ENCODE results near the gene EIF1AY. TPM values are rescaled to one million over a fixed set of nuclear protein-coding genes. Genes with fewer than 3 reads are reported as not detected.

Gene EIF1AY
- polyA plus RNA-seq, 2 of the 4 experiments (the other 2 are of a cell fraction): 56.0 to 59.4 TPM

DNA sequence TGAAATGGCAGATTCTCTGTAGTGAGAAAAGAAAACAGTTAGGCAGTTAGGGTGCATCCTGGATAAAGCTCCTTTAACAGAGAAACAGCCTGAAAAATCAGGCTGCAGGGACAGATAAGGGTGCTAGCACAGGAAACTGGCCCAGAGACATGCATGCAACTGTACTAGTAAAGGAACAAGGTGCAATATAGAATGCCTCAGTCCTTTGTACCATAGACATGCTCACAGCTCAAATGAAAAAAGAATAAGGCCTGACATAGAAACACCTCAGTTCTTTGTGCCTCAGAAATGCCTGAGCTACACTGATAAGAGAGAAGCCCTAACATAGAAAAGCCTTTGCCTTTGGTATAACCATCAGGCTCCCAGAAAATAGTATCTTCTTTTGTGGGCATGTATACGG, 37.4 kb upstream of the EIF1AY start:
- no peak for TF ChIP-seq HOXB5 (CRISPR knock-in tag; IDR thresholded peaks at IDR 0.05)
- TF ChIP-seq, protein P1, sequence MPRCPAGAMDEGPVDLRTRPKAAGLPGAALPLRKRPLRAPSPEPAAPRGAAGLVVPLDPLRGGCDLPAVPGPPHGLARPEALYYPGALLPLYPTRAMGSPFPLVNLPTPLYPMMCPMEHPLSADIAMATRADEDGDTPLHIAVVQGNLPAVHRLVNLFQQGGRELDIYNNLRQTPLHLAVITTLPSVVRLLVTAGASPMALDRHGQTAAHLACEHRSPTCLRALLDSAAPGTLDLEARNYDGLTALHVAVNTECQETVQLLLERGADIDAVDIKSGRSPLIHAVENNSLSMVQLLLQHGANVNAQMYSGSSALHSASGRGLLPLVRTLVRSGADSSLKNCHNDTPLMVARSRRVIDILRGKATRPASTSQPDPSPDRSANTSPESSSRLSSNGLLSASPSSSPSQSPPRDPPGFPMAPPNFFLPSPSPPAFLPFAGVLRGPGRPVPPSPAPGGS (IDR thresholded peaks at IDR 0.05): no peak
- TF ChIP-seq ZFP36 (IDR thresholded peaks at IDR 0.05; ENCODE audit: borderline replicate concordance, partially characterized antibody): no peak
- no peak for TF ChIP-seq RARB (CRISPR knock-in tag; IDR thresholded peaks at IDR 0.05)
- no peak for TF ChIP-seq RNF2 (IDR thresholded peaks at IDR 0.05; ENCODE audit: borderline replicate concordance, low read depth)
- no peak for TF ChIP-seq FOSL2 (IDR thresholded peaks at IDR 0.05)
- TF ChIP-seq FOSL2 (CRISPR knock-in tag; IDR thresholded peaks at IDR 0.05): no peak
- no peak for TF ChIP-seq JUN (IDR thresholded peaks at IDR 0.05)
- TF ChIP-seq, protein P2, sequence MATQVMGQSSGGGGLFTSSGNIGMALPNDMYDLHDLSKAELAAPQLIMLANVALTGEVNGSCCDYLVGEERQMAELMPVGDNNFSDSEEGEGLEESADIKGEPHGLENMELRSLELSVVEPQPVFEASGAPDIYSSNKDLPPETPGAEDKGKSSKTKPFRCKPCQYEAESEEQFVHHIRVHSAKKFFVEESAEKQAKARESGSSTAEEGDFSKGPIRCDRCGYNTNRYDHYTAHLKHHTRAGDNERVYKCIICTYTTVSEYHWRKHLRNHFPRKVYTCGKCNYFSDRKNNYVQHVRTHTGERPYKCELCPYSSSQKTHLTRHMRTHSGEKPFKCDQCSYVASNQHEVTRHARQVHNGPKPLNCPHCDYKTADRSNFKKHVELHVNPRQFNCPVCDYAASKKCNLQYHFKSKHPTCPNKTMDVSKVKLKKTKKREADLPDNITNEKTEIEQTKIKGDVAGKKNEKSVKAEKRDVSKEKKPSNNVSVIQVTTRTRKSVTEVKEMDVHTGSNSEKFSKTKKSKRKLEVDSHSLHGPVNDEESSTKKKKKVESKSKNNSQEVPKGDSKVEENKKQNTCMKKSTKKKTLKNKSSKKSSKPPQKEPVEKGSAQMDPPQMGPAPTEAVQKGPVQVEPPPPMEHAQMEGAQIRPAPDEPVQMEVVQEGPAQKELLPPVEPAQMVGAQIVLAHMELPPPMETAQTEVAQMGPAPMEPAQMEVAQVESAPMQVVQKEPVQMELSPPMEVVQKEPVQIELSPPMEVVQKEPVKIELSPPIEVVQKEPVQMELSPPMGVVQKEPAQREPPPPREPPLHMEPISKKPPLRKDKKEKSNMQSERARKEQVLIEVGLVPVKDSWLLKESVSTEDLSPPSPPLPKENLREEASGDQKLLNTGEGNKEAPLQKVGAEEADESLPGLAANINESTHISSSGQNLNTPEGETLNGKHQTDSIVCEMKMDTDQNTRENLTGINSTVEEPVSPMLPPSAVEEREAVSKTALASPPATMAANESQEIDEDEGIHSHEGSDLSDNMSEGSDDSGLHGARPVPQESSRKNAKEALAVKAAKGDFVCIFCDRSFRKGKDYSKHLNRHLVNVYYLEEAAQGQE (IDR thresholded peaks at IDR 0.05): no peak
- TF ChIP-seq, protein P3, sequence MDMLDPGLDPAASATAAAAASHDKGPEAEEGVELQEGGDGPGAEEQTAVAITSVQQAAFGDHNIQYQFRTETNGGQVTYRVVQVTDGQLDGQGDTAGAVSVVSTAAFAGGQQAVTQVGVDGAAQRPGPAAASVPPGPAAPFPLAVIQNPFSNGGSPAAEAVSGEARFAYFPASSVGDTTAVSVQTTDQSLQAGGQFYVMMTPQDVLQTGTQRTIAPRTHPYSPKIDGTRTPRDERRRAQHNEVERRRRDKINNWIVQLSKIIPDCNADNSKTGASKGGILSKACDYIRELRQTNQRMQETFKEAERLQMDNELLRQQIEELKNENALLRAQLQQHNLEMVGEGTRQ (IDR thresholded peaks at IDR 0.05): no peak
- no peak for TF ChIP-seq HEYL (CRISPR knock-in tag; IDR thresholded peaks at IDR 0.05)
- no peak for TF ChIP-seq ESRRA (IDR thresholded peaks at IDR 0.05; ENCODE audit: borderline replicate concordance, low read length)
- TF ChIP-seq NFE2L2 (conservative IDR thresholded peaks at IDR 0.05; ENCODE audit: low read length): no peak
- TF ChIP-seq POLR2A (IDR thresholded peaks at IDR 0.05; ENCODE audit: low read length): no peak
- TF ChIP-seq, protein P4, sequence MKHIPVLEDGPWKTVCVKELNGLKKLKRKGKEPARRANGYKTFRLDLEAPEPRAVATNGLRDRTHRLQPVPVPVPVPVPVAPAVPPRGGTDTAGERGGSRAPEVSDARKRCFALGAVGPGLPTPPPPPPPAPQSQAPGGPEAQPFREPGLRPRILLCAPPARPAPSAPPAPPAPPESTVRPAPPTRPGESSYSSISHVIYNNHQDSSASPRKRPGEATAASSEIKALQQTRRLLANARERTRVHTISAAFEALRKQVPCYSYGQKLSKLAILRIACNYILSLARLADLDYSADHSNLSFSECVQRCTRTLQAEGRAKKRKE (CRISPR knock-in tag; IDR thresholded peaks at IDR 0.05; ENCODE audit: low read depth): no peak
- TF ChIP-seq HOXA7 (CRISPR knock-in tag; IDR thresholded peaks at IDR 0.05): no peak
- CTCF ChIA-PET: no interaction called here
- no peak for FAIRE-seq

DNA sequence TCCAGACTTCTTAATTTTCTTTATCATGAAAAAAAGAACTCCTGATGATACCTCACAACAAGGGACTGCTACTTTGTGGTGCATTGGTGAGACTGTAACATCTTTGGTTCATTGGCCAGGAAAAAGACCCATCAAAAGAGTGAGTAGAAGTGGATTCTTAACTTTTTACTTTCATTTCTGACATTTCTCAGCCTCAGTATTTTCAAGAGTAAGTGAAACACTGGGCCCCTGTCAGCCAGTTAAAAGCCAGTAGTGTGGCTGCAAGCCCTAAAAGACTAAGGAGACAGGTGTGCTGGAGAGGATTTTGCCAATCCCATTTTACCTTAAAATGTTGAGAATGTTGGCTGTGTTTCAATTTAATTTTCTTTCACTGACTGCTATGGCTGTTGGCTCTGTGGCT, 36.6 kb upstream of the EIF1AY start:
- Histone ChIP-seq H3K4me3 (no peak overlapping the region), H3K9me3 (no peaks in the 10 kb centered on the region), H3K4me2 (no peak overlapping the region), H3K27ac (no peak overlapping the region), H3K4me1 (no peaks in the 10 kb centered on the region)
- CTCF ChIA-PET: no interaction called here
- TF ChIP-seq, protein P5, sequence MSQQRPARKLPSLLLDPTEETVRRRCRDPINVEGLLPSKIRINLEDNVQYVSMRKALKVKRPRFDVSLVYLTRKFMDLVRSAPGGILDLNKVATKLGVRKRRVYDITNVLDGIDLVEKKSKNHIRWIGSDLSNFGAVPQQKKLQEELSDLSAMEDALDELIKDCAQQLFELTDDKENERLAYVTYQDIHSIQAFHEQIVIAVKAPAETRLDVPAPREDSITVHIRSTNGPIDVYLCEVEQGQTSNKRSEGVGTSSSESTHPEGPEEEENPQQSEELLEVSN (IDR thresholded peaks at IDR 0.05; ENCODE audit: borderline replicate concordance, low read depth): no peak
- TF ChIP-seq JUNB (IDR thresholded peaks at IDR 0.05) (no peak), ZFP36 (IDR thresholded peaks at IDR 0.05; ENCODE audit: borderline replicate concordance, partially characterized antibody) (no peak), GATA3 (IDR thresholded peaks at IDR 0.05; ENCODE audit: borderline replicate concordance) (no peak), HOXB5 (CRISPR knock-in tag; IDR thresholded peaks at IDR 0.05) (no peak)
- POLR2A ChIA-PET: no interaction called here
- ATAC-seq (no peak), DNase-seq (ENCODE audit: low read depth in 1 of 2, low spot score in 1 of 2) (no peak), FAIRE-seq (no peak)

More for the DNA sequence above, 37.4 kb upstream of the EIF1AY start:
- H3K4me1 ChIP-seq: no peaks in the 10 kb centered on the region
- ATAC-seq (no peak), DNase-seq (ENCODE audit: low read depth in 1 of 2, low spot score in 1 of 2) (no peak)
- no peak overlapping the region for H3K4me2 ChIP-seq
- H3K27ac ChIP-seq: no peak overlapping the region
- H3K9me3 ChIP-seq: no peaks in the 10 kb centered on the region
- POLR2A ChIA-PET: no interaction called here
- H3K4me3 ChIP-seq: no peak overlapping the region
- 71% methylated on average over 1 of the region's 1 CpG for WGBS (ENCODE audit: missing lambda C conversion rate)
